ENCODE data around the gene CCDC177.

DNA sequence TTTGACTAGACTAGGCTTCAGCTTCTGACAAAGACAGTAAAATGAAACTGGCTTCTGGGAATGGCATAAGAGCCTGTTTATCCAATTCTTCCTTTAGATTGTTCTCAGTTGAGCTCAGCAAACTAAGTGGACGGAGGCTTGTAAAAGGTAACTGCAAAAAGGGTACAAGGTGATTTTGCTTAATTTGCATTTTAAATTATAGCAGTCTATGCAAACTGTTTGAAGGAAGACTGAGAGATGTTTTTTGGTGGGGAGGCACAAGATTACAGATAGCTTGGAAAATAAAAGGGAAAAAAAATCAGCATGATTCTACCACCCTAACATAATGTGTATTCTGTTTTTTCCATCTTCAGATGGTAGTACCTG is 41.7 kb upstream of the CCDC177 start:
- TF ChIP-seq POLR2A (IDR thresholded peaks at IDR 0.05; ENCODE audit: control extremely low read depth in 1 of 2, low read depth in 2 of 2, low read length in 2 of 2), result no peak
- TF ChIP-seq BCL11A (IDR thresholded peaks at IDR 0.05; ENCODE audit: low read depth in 2 of 2, low read length in 2 of 2), result no peak
- TF ChIP-seq, protein P1, sequence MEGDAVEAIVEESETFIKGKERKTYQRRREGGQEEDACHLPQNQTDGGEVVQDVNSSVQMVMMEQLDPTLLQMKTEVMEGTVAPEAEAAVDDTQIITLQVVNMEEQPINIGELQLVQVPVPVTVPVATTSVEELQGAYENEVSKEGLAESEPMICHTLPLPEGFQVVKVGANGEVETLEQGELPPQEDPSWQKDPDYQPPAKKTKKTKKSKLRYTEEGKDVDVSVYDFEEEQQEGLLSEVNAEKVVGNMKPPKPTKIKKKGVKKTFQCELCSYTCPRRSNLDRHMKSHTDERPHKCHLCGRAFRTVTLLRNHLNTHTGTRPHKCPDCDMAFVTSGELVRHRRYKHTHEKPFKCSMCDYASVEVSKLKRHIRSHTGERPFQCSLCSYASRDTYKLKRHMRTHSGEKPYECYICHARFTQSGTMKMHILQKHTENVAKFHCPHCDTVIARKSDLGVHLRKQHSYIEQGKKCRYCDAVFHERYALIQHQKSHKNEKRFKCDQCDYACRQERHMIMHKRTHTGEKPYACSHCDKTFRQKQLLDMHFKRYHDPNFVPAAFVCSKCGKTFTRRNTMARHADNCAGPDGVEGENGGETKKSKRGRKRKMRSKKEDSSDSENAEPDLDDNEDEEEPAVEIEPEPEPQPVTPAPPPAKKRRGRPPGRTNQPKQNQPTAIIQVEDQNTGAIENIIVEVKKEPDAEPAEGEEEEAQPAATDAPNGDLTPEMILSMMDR (IDR thresholded peaks at IDR 0.05; ENCODE audit: control extremely low read depth in 1 of 3, insufficient read depth in 1 of 3, low read depth in 1 of 3, low read length in 3 of 3), result no peak
- no peak for TF ChIP-seq JUND (IDR thresholded peaks at IDR 0.05; ENCODE audit: low read length)
- TF ChIP-seq USF2 (IDR thresholded peaks at IDR 0.05; ENCODE audit: low read length), result no peak
- no peak for TF ChIP-seq SIN3A (conservative IDR thresholded peaks at IDR 0.05 in 1 of 2, IDR thresholded peaks at IDR 0.05 in 1 of 2; ENCODE audit: low read depth in 1 of 2, low read length in 2 of 2)
- TF ChIP-seq GTF2F1 (IDR thresholded peaks at IDR 0.05; ENCODE audit: borderline replicate concordance, low read depth, low read length), result no peak
- no peak for TF ChIP-seq BRCA1 (IDR thresholded peaks at IDR 0.05; ENCODE audit: low read depth, low read length)
